B cell (primary cell): Measurements from ENCODE around the gene SLCO2B1. TPM values are rescaled to one million over a fixed set of nuclear protein-coding genes. Genes with fewer than 3 reads are reported as not detected.
"Not testable (repeated sequence)": the region's sequence is repeated elsewhere in the genome, so short reads cannot be mapped to it uniquely, and the experiment has no call there.

ENCODE experiments used
- ATAC-seq: fragments of 200-7000 bp; cut with Tn5 transposase; one replicate; pipeline ENCODE4 v1.10.0; 2021; ENCODE audit warnings: low read depth, mild to moderate bottlenecking, moderate number of reproducible peaks, moderate library complexity
- CTCF ChIA-PET: fragments of 350-600 bp; sonication (Branson Sonifier 250); formaldehyde crosslinking; loops from one replicate; lab custom pipeline; 2021; ENCODE audit warnings: antibody characterized with exemption, inconsistent platforms; lab: Charles Lee
- POLR2A ChIA-PET: fragments of 350-600 bp; sonication (Branson Sonifier 250); formaldehyde crosslinking; loops from one replicate; lab custom pipeline; 2021; ENCODE audit warnings: antibody characterized with exemption; lab: Charles Lee
- DNase-seq: peaks from one replicate; pipeline ENCODE4 v3.0.0; 2013
- H2AFZ ChIP-seq: 2 replicates; pipeline ENCODE4 v1.6.1; 2012; ENCODE audit warnings: mild to moderate bottlenecking, low read depth, low read length; ENCODE audit not compliant: insufficient read depth, poor library complexity, severe bottlenecking
- H3K27ac ChIP-seq, 2 donors: 1 replicate in 1 of 2; 2 replicates in 1 of 2; pipeline ENCODE4 v1.5.1; 2012 to 2013; ENCODE audit warnings: low read length in 2 of 2, mild to moderate bottlenecking in 2 of 2, moderate library complexity in 1 of 2
- H3K27me3 ChIP-seq, 4 experiments: fragments of 200-600 bp in 1 of 4; sonication (generic) in 1 of 4; replicated peaks in 1 of 4; 1 replicate in 2 of 4; 2 replicates in 2 of 4; pipeline versions ENCODE4 v1.6.1 to v1.7.0; 2013 to 2016; ENCODE audit warnings: low read length in 3 of 4, mild to moderate bottlenecking in 2 of 4, mixed read lengths in 1 of 4, moderate library complexity in 1 of 4; ENCODE audit not compliant: insufficient read depth in 4 of 4, control insufficient read depth in 3 of 4; ENCODE audit errors: control extremely low read depth in 1 of 4
- H3K36me3 ChIP-seq, 2 experiments: replicated peaks in 1 of 2; 1 replicate in 1 of 2; 2 replicates in 1 of 2; pipeline versions ENCODE4 v1.6.1 to v1.7.1; 2013; ENCODE audit warnings: low read length in 1 of 2; ENCODE audit not compliant: insufficient read depth in 2 of 2, control insufficient read depth in 1 of 2; ENCODE audit errors: control extremely low read depth in 1 of 2, extremely low read depth in 1 of 2
- H3K4me1 ChIP-seq, 2 donors: fragments of 200-600 bp in 1 of 2; sonication (generic) in 1 of 2; 1 replicate in 1 of 2; 2 replicates in 1 of 2; pipeline versions ENCODE4 v1.5.1 to v1.6.1; 2013 to 2017; ENCODE audit warnings: low read length in 2 of 2; ENCODE audit not compliant: control insufficient read depth in 2 of 2, insufficient read depth in 2 of 2
- H3K4me2 ChIP-seq: replicated peaks from 2 replicates; pipeline ENCODE3; 2012; ENCODE audit warnings: mild to moderate bottlenecking, low read depth, low read length; ENCODE audit not compliant: poor library complexity, severe bottlenecking
- H3K4me3 ChIP-seq, 5 experiments: fragments of 200-600 bp in 1 of 5; sonication (generic) in 1 of 5; 1 replicate in 3 of 5; 2 replicates in 2 of 5; pipeline versions ENCODE4 v1.5.1 to v1.7.0; 2011 to 2016; ENCODE audit warnings: low read length in 4 of 5, mild to moderate bottlenecking in 4 of 5, low read depth in 2 of 5, control low read depth in 1 of 5, moderate library complexity in 1 of 5; ENCODE audit not compliant: insufficient read depth in 1 of 5; ENCODE audit errors: control extremely low read depth in 1 of 5, extremely low read depth in 1 of 5
- H3K79me2 ChIP-seq: fragments of 200-600 bp; sonication (generic); one replicate; pipeline ENCODE4 v1.6.0; 2016; ENCODE audit warnings: low read length; ENCODE audit not compliant: control insufficient read depth, insufficient read depth
- H3K9ac ChIP-seq: fragments of 200-600 bp; sonication (generic); 2 replicates; pipeline ENCODE4 v1.6.1; 2017; ENCODE audit warnings: mild to moderate bottlenecking, low read length, moderate library complexity
- H3K9me3 ChIP-seq, 3 donors: one replicate each; pipeline versions ENCODE4 v1.6.1 to v1.7.1; 2013; ENCODE audit warnings: low read length in 2 of 3; ENCODE audit not compliant: control insufficient read depth in 2 of 3, insufficient read depth in 1 of 3; ENCODE audit errors: control extremely low read depth in 1 of 3
- H4K20me1 ChIP-seq: 2 replicates; pipeline ENCODE4 v1.6.0; 2012; ENCODE audit warnings: mild to moderate bottlenecking, low read length; ENCODE audit not compliant: insufficient read depth, control insufficient read depth, poor library complexity, severe bottlenecking
- H3K27ac Mint-ChIP-seq: one replicate; pipeline ENCODE4 v1.8.0; 2021; ENCODE audit warnings: mixed read lengths
- H3K27me3 Mint-ChIP-seq: one replicate; pipeline ENCODE4 v1.8.0; 2021; ENCODE audit warnings: mixed read lengths
- H3K4me1 Mint-ChIP-seq: one replicate; pipeline ENCODE4 v1.8.0; 2021; ENCODE audit warnings: mixed read lengths
- H3K4me3 Mint-ChIP-seq: one replicate; pipeline ENCODE4 v1.8.0; 2021; ENCODE audit warnings: mixed read lengths
- H3K9me3 Mint-ChIP-seq: one replicate; pipeline ENCODE4 v1.8.0; 2022; ENCODE audit warnings: mixed read lengths; ENCODE audit not compliant: insufficient read depth
- CTCF ChIP-seq: fragments of 200-600 bp; IDR thresholded peaks from one replicate; pipeline ENCODE4 v1.8.0; 2022; ENCODE audit warnings: antibody characterized with exemption, mild to moderate bottlenecking
- EZH2 ChIP-seq: IDR thresholded peaks from 2 replicates; pipeline ENCODE4 v1.6.1; 2012; ENCODE audit warnings: borderline replicate concordance, low read depth, mild to moderate bottlenecking, moderate library complexity, low read length; ENCODE audit not compliant: insufficient read depth, poor library complexity, severe bottlenecking
- WGBS: methylation state at CpG from one replicate; pipeline ENCODE4 v1.1.5; 2013; ENCODE audit warnings: missing lambda C conversion rate; ENCODE audit not compliant: insufficient coverage; 5-methylcytosine and 5-hydroxymethylcytosine counted together
- intact Hi-C: fragments of 100-400 bp; cut with micrococcal nuclease; formaldehyde crosslinking; loops from one replicate; pipeline ENCODE4 v1.10.0; 2022
- polyA plus RNA-seq: library from polyadenylated mRNA; depleted of rRNA; stranded (reverse); fragments of >200 nt; gene quantifications from 2 replicates; pipeline ENCODE4 v1.2.3, GENCODE V29; 2012
- total RNA-seq, 2 donors: library from RNA; stranded (reverse); fragments of 120-200 nt in 1 of 2; gene quantifications; 1 replicate in 1 of 2; 2 replicates in 1 of 2; pipeline versions ENCODE4 v1.2.3 to v1.2.4, GENCODE V29; 2013 to 2022

Gene SLCO2B1
- total and polyA plus RNA-seq, 2 donors (not counting 1 experiment from before 2014, with no cell fraction given) = 1.2 TPM; not detected in 1

DNA sequence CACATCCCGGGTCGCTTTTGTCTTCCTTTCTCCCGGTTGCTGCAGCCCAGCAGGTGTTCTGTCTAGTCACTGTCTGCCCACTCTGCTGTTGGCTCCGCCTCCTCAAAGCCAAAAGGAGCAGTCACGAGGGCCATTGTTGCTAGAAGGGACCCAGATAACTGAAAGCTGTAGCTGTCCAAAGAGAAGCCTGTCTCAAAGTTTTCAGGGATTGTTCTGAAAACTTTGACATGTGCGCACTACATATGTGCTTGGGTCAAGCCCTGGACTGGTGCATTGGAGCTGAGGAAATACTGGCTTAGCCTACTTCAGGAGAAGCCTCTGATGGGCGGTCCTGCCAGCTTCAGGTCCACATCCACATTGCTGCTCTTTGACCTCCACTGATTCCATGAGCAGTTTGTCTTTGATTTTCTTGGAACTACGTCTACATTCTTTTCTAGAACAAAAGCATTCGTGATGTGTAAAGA is 45.4 kb upstream of the SLCO2B1 start:
- peaks cover 25% of the 10 kb centered on the region for H3K27me3 Mint-ChIP-seq
- POLR2A ChIA-PET = no interaction called here
- no peak overlapping the region for H2AFZ ChIP-seq

DNA sequence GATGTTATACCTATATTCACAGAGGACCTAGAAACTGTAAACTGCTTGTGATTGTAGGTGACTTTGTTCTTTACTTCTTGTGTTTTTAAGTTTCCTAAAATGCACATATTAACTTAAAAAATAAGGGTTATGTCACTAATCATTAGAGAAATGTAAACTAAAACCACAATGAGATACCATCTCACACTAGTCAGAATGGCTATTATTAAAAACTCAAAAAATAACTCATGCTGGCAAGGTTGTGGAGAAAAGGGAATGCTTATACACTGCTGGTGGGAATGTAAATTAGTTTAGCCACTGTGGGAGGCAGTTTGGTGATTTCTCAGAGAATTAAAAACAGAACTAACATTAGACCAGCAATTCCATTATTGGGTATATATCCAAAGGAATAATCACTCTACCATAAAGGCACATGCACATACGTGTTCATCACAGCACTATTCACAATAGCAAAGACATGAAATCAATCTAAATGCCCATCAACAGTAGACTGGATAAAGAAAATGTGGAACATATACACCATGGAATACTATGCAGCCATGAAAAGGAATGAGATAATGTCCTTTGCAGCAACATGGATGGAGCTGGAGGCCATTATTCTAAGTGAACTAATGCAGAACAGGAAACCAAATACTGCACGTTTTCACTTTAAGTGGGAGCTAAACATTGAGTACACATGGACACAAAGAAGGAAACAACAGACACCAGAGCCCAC is 44.8 kb upstream of the SLCO2B1 start:
- H3K27ac ChIP-seq, POLR2A ChIA-PET, H3K4me3 Mint-ChIP-seq, H4K20me1 ChIP-seq, ATAC-seq, H3K27ac Mint-ChIP-seq, intact Hi-C loops, H3K9me3 Mint-ChIP-seq, H3K79me2 ChIP-seq, H3K27me3 ChIP-seq, H3K4me3 ChIP-seq, H3K36me3 ChIP-seq, H2AFZ ChIP-seq, H3K4me1 Mint-ChIP-seq, H3K9me3 ChIP-seq, DNase-seq, H3K4me1 ChIP-seq, H3K9ac ChIP-seq, H3K4me2 ChIP-seq: not testable (repeated sequence)
- CTCF ChIA-PET = interaction anchor here (0.9 kb wide), 1 partner anchor 35 kb away, joined by 3 read pairs; no protein-coding TSS in a partner anchor
- WGBS = 60% methylated on average over 1 of the region's 2 CpGs
- H3K27me3 Mint-ChIP-seq = peaks cover 25% of the 10 kb centered on the region

More for the DNA sequence above, 45.4 kb upstream of the SLCO2B1 start:
- H3K27ac Mint-ChIP-seq = no peak overlapping the region
- Histone ChIP-seq H3K9ac (no peak overlapping the region), H3K9me3 (peaks cover 0 to 4% (median 2%) of the 10 kb centered on the region in 3 donors), H4K20me1 (no peaks in the 10 kb centered on the region), H3K27me3 (peaks cover 0 to 4% (median 1%) of the 10 kb centered on the region in 4 experiments), H3K4me3 (no peak overlapping the region), H3K27ac (no peak overlapping the region), H3K36me3 (no peaks in the 10 kb centered on the region), H3K4me1 (no peaks in the 10 kb centered on the region), H3K79me2 (no peaks in the 10 kb centered on the region), H3K4me2 (no peak overlapping the region)
- CTCF ChIA-PET = no interaction called here
- ATAC-seq (no peak), DNase-seq (no peak)
- H3K9me3 Mint-ChIP-seq = no peaks in the 10 kb centered on the region
- no peaks in the 10 kb centered on the region for H3K4me1 Mint-ChIP-seq
- intact Hi-C loops = no loop called here
- no peak overlapping the region for H3K4me3 Mint-ChIP-seq
- TF ChIP-seq EZH2 (no peak), CTCF (no peak)
- 71% methylated on average over 8 of the region's 9 CpGs for WGBS
